Spleen (tissue), 7 donors: ENCODE measurements around the gene GRIPAP1.

Experiments
- CTCF ChIP-seq, 11 experiments: fragments of 200-600 bp in 7 of 11; fragments of 450-650 bp in 4 of 11; sonication (generic) in 4 of 11; IDR thresholded peaks in 8 of 11; conservative IDR thresholded peaks in 3 of 11; 1 replicate in 7 of 11; 2 replicates in 4 of 11; pipeline versions ENCODE4 v1.4.0 to v1.8.0; 2016 to 2021; ENCODE audit warnings: antibody characterized with exemption in 11 of 11, inconsistent platforms in 4 of 11, mild to moderate bottlenecking in 1 of 11
- POLR2A ChIP-seq, 3 donors: fragments of 450-650 bp; IDR thresholded peaks; one replicate each; pipeline ENCODE4 v1.5.1; 2017; ENCODE audit warnings: antibody characterized with exemption in 3 of 3, mild to moderate bottlenecking in 1 of 3
- POLR2AphosphoS5 ChIP-seq, 3 donors: sonication (generic); formaldehyde crosslinking; IDR thresholded peaks; one replicate each; pipeline ENCODE4 v1.5.1; 2017; ENCODE audit warnings: antibody characterized with exemption in 3 of 3
- donor health status: DM: no; HTN: no; CAD: no; lungs with moderate emphysema.
- donor health status: DM: no; HTN: no; CAD: no.
- donor health status: DM: no; HTN: no; CAD: no.

- TF ChIP-seq POLR2A (IDR thresholded peaks at IDR 0.05) = no peak
- TF ChIP-seq CTCF (IDR thresholded peaks at IDR 0.05 in 8 of 11, conservative IDR thresholded peaks at IDR 0.05 in 3 of 11) = no peak
- TF ChIP-seq POLR2AphosphoS5 (IDR thresholded peaks at IDR 0.05) = no peak
These were observed 35.9 kb upstream of the GRIPAP1 start for GRCh38 chrX:49037883-49038475.
